Endothelial cell of umbilical vein (primary cell): ENCODE results near the gene WDR38. TPM values are rescaled to one million over a fixed set of nuclear protein-coding genes. Genes with fewer than 3 reads are reported as not detected.

Source experiments
- BruUV-seq: library from RNA; stranded (reverse); fragments of 400-500 nt; replicated peaks from 2 replicates; lab custom pipeline; 2021; lab: Mats Ljungman, UMichigan
- CTCF ChIA-PET: fragments of 300-600, 350-600 bp; sonication (Branson Sonifier 250); formaldehyde crosslinking; loops from one replicate; lab custom pipeline; 2021; ENCODE audit warnings: antibody characterized with exemption, inconsistent platforms; lab: Charles Lee
- POLR2A ChIA-PET: fragments of 300-600, 350-600 bp; sonication (Branson Sonifier 250); formaldehyde crosslinking; loops from one replicate; lab custom pipeline; 2021; ENCODE audit warnings: antibody characterized with exemption, inconsistent platforms; lab: Charles Lee
- DNase-seq: peaks from one replicate; pipeline ENCODE4 v3.0.0-alpha.2; 2011; ENCODE audit warnings: low read depth, low spot score
- FAIRE-seq: peaks from 2 replicates; lab custom pipeline; 2011; peaks lifted over from hg19 to GRCh38; lab: Jason Lieb, UNC
- H2AFZ ChIP-seq: 2 replicates; pipeline ENCODE4 v1.6.0; 2012; ENCODE audit warnings: low read depth, low read length, control low read depth, inconsistent platforms
- H3K27ac ChIP-seq: 2 replicates; pipeline ENCODE4 v1.5.1; 2011; ENCODE audit warnings: low read depth, mild to moderate bottlenecking, control low read depth, low read length, moderate library complexity; ENCODE audit not compliant: insufficient read depth
- H3K27me3 ChIP-seq, 2 experiments: 2 replicates each; pipeline versions ENCODE4 v1.6.0 to v1.6.1; 2011; ENCODE audit warnings: low read length in 2 of 2, mixed read lengths in 1 of 2; ENCODE audit not compliant: control insufficient read depth in 2 of 2, insufficient read depth in 2 of 2
- H3K36me3 ChIP-seq, 2 experiments: 2 replicates in 1 of 2; 3 replicates in 1 of 2; pipeline ENCODE4 v1.5.1; 2011; ENCODE audit warnings: low read length in 2 of 2, mild to moderate bottlenecking in 1 of 2, moderate library complexity in 1 of 2; ENCODE audit not compliant: control insufficient read depth in 2 of 2, insufficient read depth in 2 of 2; ENCODE audit errors: extremely low read depth in 1 of 2
- H3K4me1 ChIP-seq: 3 replicates; pipeline ENCODE4 v1.5.1; 2011; ENCODE audit warnings: mild to moderate bottlenecking, low read length; ENCODE audit not compliant: control insufficient read depth, insufficient read depth; ENCODE audit errors: extremely low read depth
- H3K4me2 ChIP-seq: 2 replicates; pipeline ENCODE4 v1.6.1; 2011; ENCODE audit warnings: low read length, control low read depth, mixed read lengths; ENCODE audit not compliant: insufficient read depth
- H3K4me3 ChIP-seq, 3 experiments: fragments of 200-600 bp in 1 of 3; sonication (generic), shearing (Covaris generic) in 1 of 3; replicated peaks in 1 of 3; 2 replicates each; pipeline ENCODE4 v1.5.1; 2011 to 2016; ENCODE audit warnings: control low read depth in 3 of 3, low read length in 3 of 3, mild to moderate bottlenecking in 2 of 3, inconsistent platforms in 1 of 3, low read depth in 1 of 3, moderate library complexity in 1 of 3; ENCODE audit not compliant: insufficient read depth in 1 of 3
- H3K79me2 ChIP-seq: 2 replicates; pipeline ENCODE4 v1.6.0; 2012; ENCODE audit warnings: low read length, inconsistent platforms; ENCODE audit not compliant: control insufficient read depth, insufficient read depth
- H3K9ac ChIP-seq: replicated peaks from 2 replicates; pipeline ENCODE3; 2011; ENCODE audit warnings: low read length, control low read depth; ENCODE audit not compliant: insufficient read depth; ENCODE audit errors: extremely low read depth
- H3K9me1 ChIP-seq: replicated peaks from 3 replicates; pipeline ENCODE4 v1.6.0; 2011; ENCODE audit warnings: mild to moderate bottlenecking, low read length; ENCODE audit not compliant: control insufficient read depth, insufficient read depth; ENCODE audit errors: extremely low read depth
- H3K9me3 ChIP-seq: replicated peaks from 2 replicates; pipeline ENCODE4 v1.5.1; 2012; ENCODE audit warnings: low read length, inconsistent platforms; ENCODE audit not compliant: control insufficient read depth, insufficient read depth
- H4K20me1 ChIP-seq: replicated peaks from 2 replicates; pipeline ENCODE3; 2011; ENCODE audit warnings: mild to moderate bottlenecking, low read length; ENCODE audit not compliant: control insufficient read depth, insufficient read depth; ENCODE audit errors: extremely low read depth
- CTCF ChIP-seq, 2 donors: IDR thresholded peaks; 1 replicate in 1 of 2; 2 replicates in 1 of 2; pipeline ENCODE4 v1.5.1; 2011; ENCODE audit warnings: low read length in 2 of 2, mild to moderate bottlenecking in 2 of 2, moderate library complexity in 2 of 2, control low read depth in 1 of 2, inconsistent platforms in 1 of 2, low read depth in 1 of 2; ENCODE audit not compliant: insufficient read depth in 1 of 2; ENCODE audit errors: extremely low read depth in 1 of 2
- EZH2 ChIP-seq: IDR thresholded peaks from 2 replicates; pipeline ENCODE4 v1.6.1; 2012; ENCODE audit warnings: borderline replicate concordance, low read depth, mild to moderate bottlenecking, moderate library complexity, low read length, inconsistent platforms; ENCODE audit not compliant: severe bottlenecking
- FOS ChIP-seq: IDR thresholded peaks from 2 replicates; pipeline ENCODE4 v1.6.1; 2011; ENCODE audit warnings: mild to moderate bottlenecking, low read length, moderate library complexity, borderline replicate concordance; ENCODE audit not compliant: insufficient read depth
- GATA2 ChIP-seq: IDR thresholded peaks from 2 replicates; pipeline ENCODE4 v1.7.0; 2011; ENCODE audit warnings: low read depth, mild to moderate bottlenecking, moderate library complexity, mixed read lengths, low read length; ENCODE audit not compliant: insufficient read length, insufficient read depth
- JUN ChIP-seq: IDR thresholded peaks from 2 replicates; pipeline ENCODE4 v1.6.1; 2011; ENCODE audit warnings: borderline replicate concordance, low read depth; ENCODE audit not compliant: insufficient read length, insufficient read depth
- MAX ChIP-seq: IDR thresholded peaks from 2 replicates; pipeline ENCODE4 v1.6.1; 2011; ENCODE audit not compliant: insufficient read depth, insufficient read length
- MYC ChIP-seq: IDR thresholded peaks from one replicate; pipeline ENCODE4 v1.6.1; 2011; ENCODE audit warnings: mild to moderate bottlenecking, low read depth, low read length
- POLR2A ChIP-seq: IDR thresholded peaks from 2 replicates; pipeline ENCODE4 v1.6.1; 2012; ENCODE audit warnings: low read depth, mild to moderate bottlenecking, control low read depth, low read length
- POLR2AphosphoS5 ChIP-seq: IDR thresholded peaks from 2 replicates; pipeline ENCODE4 v1.6.1; 2012; ENCODE audit warnings: low read depth, mild to moderate bottlenecking, control low read depth, low read length, moderate library complexity; ENCODE audit not compliant: insufficient read depth
- dilution Hi-C: fragments of 300-500 bp; cut with MboI; formaldehyde crosslinking; loops from one replicate; pipeline ENCODE4 v1.15.0; 2019; ENCODE audit warnings: low sequenced_read_pairs; ENCODE audit not compliant: extremely low pct_ligation_motif_present
- intact Hi-C: fragments of 100-400 bp; cut with micrococcal nuclease; formaldehyde crosslinking; loops from one replicate; pipeline ENCODE4 v1.10.0; 2022
- polyA plus RNA-seq, 4 experiments: library from polyadenylated mRNA; depleted of rRNA in 3 of 4; stranded (reverse) in 3 of 4; unstranded in 1 of 4; fragments of >200 nt; gene quantifications; 2 replicates each; pipeline versions ENCODE4 v1.2.1 to v1.2.3, GENCODE V29; 2011 to 2012; ENCODE audit warnings: missing spikeins in 1 of 4
- total RNA-seq: library from RNA; stranded (reverse); gene quantifications from 2 replicates; pipeline ENCODE4 v1.2.3, GENCODE V29; 2021

WDR38 gene
- total and polyA plus RNA-seq, 2 donors (not counting 3 experiments of a cell fraction or from before 2014, with no cell fraction given), result not detected

- Histone ChIP-seq H2AFZ (no peak overlapping the region), H3K4me2 (no peak overlapping the region), H3K27ac (no peak overlapping the region), H3K9me1 (no peaks in the 10 kb centered on the region), H3K27me3 (no peaks in the 10 kb centered on the region), H4K20me1 (peaks cover 3% of the 10 kb centered on the region), H3K4me1 (peaks cover 3% of the 10 kb centered on the region), H3K79me2 (peaks cover 8% of the 10 kb centered on the region), H3K4me3 (no peak overlapping the region), H3K9me3 (no peaks in the 10 kb centered on the region), H3K9ac (no peak overlapping the region), H3K36me3 (peaks cover 7 to 26% of the 10 kb centered on the region in 2 experiments)
- CTCF ChIA-PET, result interaction anchor here (0.9 to 15.1 kb wide), 14 partner anchors 8 to 514 kb away, joined by 3 to 967 read pairs (median 6); partner anchors contain the start of genes ARPC5L, NR6A1, OLFML2A and RPL35
- dilution Hi-C loops, result no loop called here
- POLR2A ChIA-PET, result interaction anchor here (1.2 to 1.7 kb wide), 2 partner anchors 7 to 82 kb away, joined by 4 to 5 read pairs; partner anchors contain the start of genes ARPC5L and RPL35
- TF ChIP-seq GATA2, result no peak
- TF ChIP-seq FOS, result no peak
- TF ChIP-seq EZH2, result no peak
- no peak for TF ChIP-seq POLR2AphosphoS5
- TF ChIP-seq CTCF (IDR thresholded peaks at IDR 0.05; ENCODE audit: extremely low read depth in 1 of 2, insufficient read depth in 1 of 2, low read depth in 1 of 2, low read length in 2 of 2), result no peak
- no peak for TF ChIP-seq MYC
- no peak for TF ChIP-seq JUN
- TF ChIP-seq MAX, result no peak
- TF ChIP-seq POLR2A, result no peak
- no peak for DNase-seq
- no TSS peak for BruUV-seq
- intact Hi-C loops, result no loop called here
- no peak for FAIRE-seq
Measured at GRCh38 chr9:124854161-124854560, 901 bp downstream of the WDR38 start.
